ENCODE data around the gene PCDH9.

GRCh38 chr13:66933994-66934393, 296.1 kb downstream of the PCDH9 start:
- TF ChIP-seq CTCF (IDR thresholded peaks at IDR 0.05; ENCODE audit: insufficient read depth, low read length, poor library complexity, severe bottlenecking): no peak
- TF ChIP-seq EZH2phosphoT487 (conservative IDR thresholded peaks at IDR 0.05; ENCODE audit: low read length): no peak

Data from SU-DHL-6 (cell line).